Pancreas (tissue), 10 donors: ENCODE data around the gene LFNG. TPM values are rescaled to one million over a fixed set of nuclear protein-coding genes. Genes with fewer than 3 reads are reported as not detected.

Experiments used
- ATAC-seq, 4 donors: fragments of 200-7000 bp; cut with Tn5 transposase; one replicate each; pipeline versions ENCODE4 v1.8.0 to v1.9.1; 2020; ENCODE audit warnings: mild to moderate bottlenecking in 4 of 4, moderate library complexity in 4 of 4
- DNase-seq, 6 donors: peaks; one replicate each; pipeline ENCODE4 v3.0.0-alpha.2; 2020
- FAIRE-seq: peaks from 2 replicates; lab custom pipeline; 2012; peaks lifted over from hg19 to GRCh38; lab: Jason Lieb, UNC
- H3K27ac ChIP-seq, 4 donors: fragments of 200-600 bp; sonication (generic); 1 replicate in 3 of 4; 2 replicates in 1 of 4; pipeline versions ENCODE4 v1.5.0 to v1.8.0; 2020
- H3K27me3 ChIP-seq, 4 donors: fragments of 200-600 bp; one replicate each; pipeline ENCODE4 v1.8.0; 2021
- H3K36me3 ChIP-seq, 3 donors: fragments of 200-600 bp; sonication (generic) in 1 of 3; one replicate each; pipeline versions ENCODE4 v1.5.0 to v1.8.0; 2020 to 2021
- H3K4me1 ChIP-seq, 3 donors: fragments of 200-600 bp; one replicate each; pipeline ENCODE4 v1.8.0; 2021
- H3K4me3 ChIP-seq, 4 donors: fragments of 200-600 bp; sonication (generic) in 2 of 4; one replicate each; pipeline versions ENCODE4 v1.5.0 to v1.8.0; 2020 to 2021
- H3K9me3 ChIP-seq, 4 donors: fragments of 200-600 bp; one replicate each; pipeline ENCODE4 v1.8.0; 2021
- WGBS, 2 donors: extraction: QIAGEN DNeasy Blood & Tissue Kit; methylation state at CpG; one replicate each; pipeline ENCODE4 v1.1.7; 2013; 5-methylcytosine and 5-hydroxymethylcytosine counted together
- intact Hi-C, 3 donors: fragments of 100-400 bp; cut with DNase I; formaldehyde crosslinking; loops; one replicate each; pipeline versions ENCODE4 v1.11.1 to v1.14.2; 2022
- polyA plus RNA-seq, 2 donors: library from polyadenylated mRNA; stranded (reverse); fragments of 200-250 nt; gene quantifications; one replicate each; pipeline ENCODE4 v1.2.3, GENCODE V29; 2013
- total RNA-seq, 6 donors: library from RNA; stranded (reverse); fragmentation: NEBNext Ultra II Directional in 4 of 6; extraction: Animal tissue kit (Norgen Biotek cat#: 25700) in 4 of 6; gene quantifications; one replicate each; pipeline versions ENCODE4 v1.2.1 to v1.2.4, GENCODE V29; 2021 to 2023
- TF ChIP-seq, protein P1 (sequence below), 4 donors: fragments of 200-600 bp; sonication (generic) in 3 of 4; IDR thresholded peaks; one replicate each; pipeline versions ENCODE4 v1.5.0 to v1.8.0; 2021; ENCODE audit warnings: antibody characterized with exemption in 4 of 4
- donor health status: healthy with polysubstance abuse.
- donor health status: DM: no; HTN: no; CAD: no; lungs with moderate emphysema.
- donor health status: DM: no; HTN: no; CAD: no.
- donor health status: control.
- donor health status: control.
- donor health status: Bipolar disorder and iron deficiency.
- donor health status: DM: yes; HTN: yes; CAD: no.
- donor health status: DM: no; HTN: no; CAD: no.
- donor health status: DM: no; HTN: no; CAD: no.
- donor health status: DM: yes; HTN: yes; CAD: no.

The LFNG gene
- total and polyA plus RNA-seq, 8 donors, result 28.2 to 66.8 (median 41.1) TPM

DNA sequence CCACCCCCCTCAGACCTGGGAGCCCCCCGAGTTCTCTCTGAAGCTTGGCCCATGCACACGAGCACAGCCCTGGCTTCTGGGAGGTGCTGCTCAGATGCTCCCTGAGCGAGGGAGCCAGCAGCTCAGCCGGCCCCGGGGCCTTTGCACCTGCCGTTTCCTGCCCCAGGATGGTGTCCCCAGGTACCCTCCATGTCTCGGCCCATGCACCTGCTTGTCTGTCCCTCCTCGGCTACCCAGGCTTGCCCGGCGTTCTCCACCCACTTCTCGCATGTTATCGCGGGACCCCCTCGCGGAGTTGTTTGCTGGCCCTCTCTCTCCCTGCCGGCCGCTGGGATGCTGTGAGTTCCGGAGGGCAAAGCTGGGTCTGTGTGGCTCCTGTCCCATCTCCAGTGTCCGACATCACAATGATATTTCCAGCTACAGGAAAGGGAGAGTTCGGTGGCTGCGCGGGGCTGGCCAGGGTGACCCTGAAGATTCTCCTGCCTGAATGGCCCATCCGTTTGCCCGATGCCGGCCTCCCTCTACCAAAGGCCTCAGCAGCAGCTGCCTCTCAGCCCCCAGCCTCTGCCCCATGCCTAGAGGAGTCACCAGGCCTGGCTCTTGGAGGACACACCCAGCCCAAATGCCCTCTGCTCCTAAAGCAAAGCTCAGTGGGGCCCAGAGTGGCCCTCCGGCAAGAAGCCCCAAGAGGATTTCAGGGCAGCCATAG lies 12.2 kb upstream of the LFNG start:
- H3K36me3 ChIP-seq, result no peaks in the 10 kb centered on the region
- TF ChIP-seq, protein P1, sequence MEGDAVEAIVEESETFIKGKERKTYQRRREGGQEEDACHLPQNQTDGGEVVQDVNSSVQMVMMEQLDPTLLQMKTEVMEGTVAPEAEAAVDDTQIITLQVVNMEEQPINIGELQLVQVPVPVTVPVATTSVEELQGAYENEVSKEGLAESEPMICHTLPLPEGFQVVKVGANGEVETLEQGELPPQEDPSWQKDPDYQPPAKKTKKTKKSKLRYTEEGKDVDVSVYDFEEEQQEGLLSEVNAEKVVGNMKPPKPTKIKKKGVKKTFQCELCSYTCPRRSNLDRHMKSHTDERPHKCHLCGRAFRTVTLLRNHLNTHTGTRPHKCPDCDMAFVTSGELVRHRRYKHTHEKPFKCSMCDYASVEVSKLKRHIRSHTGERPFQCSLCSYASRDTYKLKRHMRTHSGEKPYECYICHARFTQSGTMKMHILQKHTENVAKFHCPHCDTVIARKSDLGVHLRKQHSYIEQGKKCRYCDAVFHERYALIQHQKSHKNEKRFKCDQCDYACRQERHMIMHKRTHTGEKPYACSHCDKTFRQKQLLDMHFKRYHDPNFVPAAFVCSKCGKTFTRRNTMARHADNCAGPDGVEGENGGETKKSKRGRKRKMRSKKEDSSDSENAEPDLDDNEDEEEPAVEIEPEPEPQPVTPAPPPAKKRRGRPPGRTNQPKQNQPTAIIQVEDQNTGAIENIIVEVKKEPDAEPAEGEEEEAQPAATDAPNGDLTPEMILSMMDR (IDR thresholded peaks at IDR 0.05), result no peak
- H3K27ac ChIP-seq, result no peak overlapping the region
- intact Hi-C loops, result no loop called here
- WGBS, 2 donors, result 86 to 94% methylated on average over 26 of the region's 26 CpGs
- peaks cover 4 to 13% (median 6%) of the 10 kb centered on the region in 3 donors for H3K4me1 ChIP-seq
- H3K4me3 ChIP-seq, result no peak overlapping the region
- DNase-seq (peak in 2 of 6 donors; percentile 25 to 64), FAIRE-seq (no peak), ATAC-seq (no peak)
- no peaks in the 10 kb centered on the region for H3K27me3 ChIP-seq
- H3K9me3 ChIP-seq, result no peaks in the 10 kb centered on the region

DNA sequence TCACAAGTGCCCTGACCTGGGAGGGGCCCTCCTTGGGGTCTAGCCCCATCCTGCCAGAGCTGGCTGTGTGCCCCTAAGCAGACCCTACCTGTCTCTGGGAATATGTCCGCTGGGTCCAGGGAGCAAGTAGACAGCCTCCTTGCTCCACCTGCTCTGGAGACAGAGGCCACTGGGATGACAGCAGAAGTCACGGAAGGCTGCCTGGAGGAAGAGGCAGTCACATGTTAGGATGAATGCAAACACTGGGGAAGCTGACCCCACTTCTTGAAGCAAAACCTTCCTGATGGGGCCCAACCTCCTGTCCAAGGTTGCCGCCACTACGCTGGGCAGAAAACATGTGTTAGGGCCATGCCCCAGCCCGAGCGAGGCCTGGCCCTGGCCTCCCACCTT lies 11.7 kb upstream of the LFNG start:
- Histone ChIP-seq H3K9me3 (no peaks in the 10 kb centered on the region), H3K4me1 (peaks cover 4 to 13% (median 6%) of the 10 kb centered on the region in 3 donors), H3K27ac (no peak overlapping the region), H3K27me3 (no peaks in the 10 kb centered on the region), H3K36me3 (no peaks in the 10 kb centered on the region), H3K4me3 (no peak overlapping the region)
- FAIRE-seq, result no peak
- intact Hi-C loops, result no loop called here
- no peak for DNase-seq
- no peak for ATAC-seq
- TF ChIP-seq, protein P1 (IDR thresholded peaks at IDR 0.05), result no peak
- WGBS, 2 donors, result 90 to 93% methylated on average over 6 of the region's 6 CpGs

DNA sequence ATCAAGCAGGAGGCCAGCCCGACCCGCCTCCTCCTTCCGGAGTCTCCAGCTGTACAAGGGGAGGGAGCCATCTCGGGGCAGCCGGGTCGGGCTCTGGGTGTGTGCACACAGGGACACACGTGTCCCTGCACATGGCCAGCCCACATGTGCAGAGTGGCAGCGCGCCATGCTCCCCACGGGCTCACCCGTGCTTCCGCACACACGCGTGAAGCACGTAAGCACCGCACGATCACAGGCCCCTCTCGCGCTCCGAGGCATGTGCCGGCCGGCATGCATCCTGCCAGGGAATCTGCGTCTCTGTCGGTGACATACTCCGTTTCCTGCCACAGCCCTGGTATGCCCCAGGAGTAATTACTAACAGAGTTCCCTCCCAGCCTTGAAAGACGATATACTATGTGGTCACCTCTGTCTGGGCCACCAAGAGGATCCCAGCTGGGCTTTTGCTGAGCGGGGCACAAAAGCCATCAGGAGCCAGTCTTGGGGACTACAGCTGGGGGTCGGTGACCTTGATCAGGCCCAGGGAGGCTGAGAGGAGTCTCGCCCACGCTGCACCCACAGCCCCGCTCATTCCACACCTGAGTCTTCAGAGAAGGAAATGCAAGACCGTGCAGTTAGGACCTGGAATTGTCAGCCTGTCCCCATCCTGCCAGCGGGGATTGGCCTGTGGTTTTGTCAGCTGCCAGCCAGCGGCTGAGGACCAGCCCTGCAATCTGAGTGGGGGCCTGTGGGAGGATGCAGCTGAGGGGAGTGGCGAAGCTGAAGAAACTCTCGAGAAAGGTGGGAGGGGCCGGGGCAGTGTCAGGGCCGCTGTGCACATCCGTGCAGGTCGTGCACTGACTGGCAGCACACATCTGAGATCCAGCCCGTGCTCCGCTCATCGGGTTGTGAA lies 11.0 kb upstream of the LFNG start:
- ATAC-seq (peak in 2 of 4 donors; percentile 27 to 42), DNase-seq (peak in 1 of 6 donors; percentile 48), FAIRE-seq (no peak)
- no peaks in the 10 kb centered on the region for H3K36me3 ChIP-seq
- H3K27me3 ChIP-seq, result no peaks in the 10 kb centered on the region
- 67 to 77% methylated on average over 43 of the region's 43 CpGs for WGBS, 2 donors
- peaks cover 4 to 13% (median 6%) of the 10 kb centered on the region in 3 donors for H3K4me1 ChIP-seq
- intact Hi-C loops, result no loop called here
- no peak overlapping the region for H3K4me3 ChIP-seq
- H3K27ac ChIP-seq, result no peak overlapping the region
- H3K9me3 ChIP-seq, result no peaks in the 10 kb centered on the region
- TF ChIP-seq, protein P1 (IDR thresholded peaks at IDR 0.05), result no peak

DNA sequence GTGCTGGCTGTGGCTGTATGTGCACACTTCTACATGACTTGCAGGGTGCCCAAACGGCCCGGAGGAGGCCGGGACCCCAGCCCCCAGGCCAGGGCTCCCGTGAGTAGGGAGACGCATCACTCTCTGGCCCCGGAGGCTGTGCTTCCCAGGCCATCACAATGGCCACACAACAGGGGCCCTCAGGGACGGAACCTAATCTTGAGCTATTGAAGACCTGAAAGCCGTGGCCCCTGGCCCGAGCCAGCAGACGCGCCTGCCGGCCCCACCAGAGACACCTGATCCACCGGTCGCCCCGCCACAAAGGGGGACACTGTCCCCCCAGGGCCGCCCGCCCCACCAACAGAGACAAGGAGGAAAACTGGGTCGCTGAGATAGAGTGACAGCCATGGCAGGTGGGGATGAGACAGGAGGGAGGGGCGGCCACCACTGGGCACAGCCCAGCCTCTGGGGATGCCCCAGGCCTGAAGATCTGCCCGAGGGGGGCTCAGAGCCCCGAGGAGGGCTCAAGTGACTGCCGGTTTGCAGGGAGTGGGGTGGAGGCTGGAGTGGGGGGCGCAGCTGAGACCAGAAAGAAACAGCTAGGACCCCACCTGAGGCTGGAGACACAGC lies 10.2 kb upstream of the LFNG start:
- no peaks in the 10 kb centered on the region for H3K27me3 ChIP-seq
- no peaks in the 10 kb centered on the region for H3K36me3 ChIP-seq
- intact Hi-C loops, result no loop called here
- H3K4me3 ChIP-seq, result no peak overlapping the region
- no peak overlapping the region for H3K27ac ChIP-seq
- H3K9me3 ChIP-seq, result no peaks in the 10 kb centered on the region
- 73 to 82% methylated on average over 23 of the region's 23 CpGs for WGBS, 2 donors
- ATAC-seq (no peak), FAIRE-seq (no peak), DNase-seq (peak in 1 of 6 donors; percentile 29)
- TF ChIP-seq, protein P1 (IDR thresholded peaks at IDR 0.05), result no peak
- H3K4me1 ChIP-seq, result peaks cover 4 to 13% (median 6%) of the 10 kb centered on the region in 3 donors
